GM12878 (cell line): ENCODE results near the gene MAD1L1. TPM values are rescaled to one million over a fixed set of nuclear protein-coding genes. Genes with fewer than 3 reads are reported as not detected.

Experiments
- ATAC-seq: fragments of 200-7000 bp; cut with Tn5 transposase; 3 replicates; pipeline ENCODE4 v1.9.1; 2020; ENCODE audit warnings: mild to moderate bottlenecking, moderate library complexity
- BruUV-seq: library from RNA; stranded (reverse); fragments of 400-500 nt; replicated peaks from 2 replicates; lab custom pipeline; 2021; lab: Mats Ljungman, UMichigan
- CTCF ChIA-PET: fragments of 300-600 bp; sonication (Branson Sonifier 250); formaldehyde crosslinking; extraction: SDS; loops from one replicate; lab custom pipeline; 2021; ENCODE audit warnings: inconsistent platforms; lab: Yijun Ruan, JAX
- POLR2A ChIA-PET: fragments of 350-600 bp; formaldehyde crosslinking; extraction: SDS; loops from one replicate; lab custom pipeline; 2021; ENCODE audit warnings: inconsistent platforms; lab: Charles Lee
- RAD21 ChIA-PET: fragments of 300-600 bp; sonication (Branson Sonifier 250); formaldehyde crosslinking; loops from one replicate; lab custom pipeline; 2023; ENCODE audit warnings: antibody characterized with exemption; ENCODE audit not compliant: unreplicated experiment; lab: Charles Lee
- SMC1A ChIA-PET: fragments of 300-600 bp; sonication (Branson Sonifier 250); formaldehyde crosslinking; loops from one replicate; lab custom pipeline; 2023; ENCODE audit not compliant: unreplicated experiment, uncharacterized antibody; lab: Charles Lee
- DNase-seq: peaks from one replicate; pipeline ENCODE4 v3.0.0-alpha.2; 2011; ENCODE audit warnings: low read depth, low spot score
- FAIRE-seq: peaks from 3 replicates; lab custom pipeline; 2011; peaks lifted over from hg19 to GRCh38; lab: Jason Lieb, UNC
- H2AFZ ChIP-seq: 2 replicates; pipeline ENCODE4 v1.6.0; 2011; ENCODE audit warnings: low read depth, low read length, control low read depth; ENCODE audit not compliant: control insufficient read depth
- H3K27ac ChIP-seq: 2 replicates; pipeline ENCODE4 v1.5.1; 2011; ENCODE audit warnings: control low read depth; ENCODE audit not compliant: control insufficient read depth, insufficient read depth
- H3K27me3 ChIP-seq, 2 experiments: replicated peaks in 1 of 2; 2 replicates each; pipeline versions ENCODE4 v1.6.0 to v1.6.1; 2011; ENCODE audit warnings: low read length in 1 of 2; ENCODE audit not compliant: control insufficient read depth in 2 of 2, insufficient read depth in 2 of 2
- H3K36me3 ChIP-seq, 2 experiments: 2 replicates each; pipeline ENCODE4 v1.5.1; 2011; ENCODE audit warnings: low read length in 1 of 2; ENCODE audit not compliant: control insufficient read depth in 2 of 2, insufficient read depth in 2 of 2
- H3K4me1 ChIP-seq: 2 replicates; pipeline ENCODE4 v1.6.1; 2011; ENCODE audit warnings: mild to moderate bottlenecking, low read length, moderate library complexity, mixed read lengths; ENCODE audit not compliant: control insufficient read depth, insufficient read depth
- H3K4me2 ChIP-seq: 2 replicates; pipeline ENCODE4 v1.6.0; 2011; ENCODE audit warnings: control low read depth; ENCODE audit not compliant: control insufficient read depth, insufficient read depth
- H3K4me3 ChIP-seq: fragments of 200-600 bp; sonication (generic); 2 replicates; pipeline ENCODE4 v1.5.1; 2016
- H3K79me2 ChIP-seq: 2 replicates; pipeline ENCODE4 v1.6.0; 2011; ENCODE audit warnings: low read length; ENCODE audit not compliant: control insufficient read depth, insufficient read depth
- H3K9ac ChIP-seq: 2 replicates; pipeline ENCODE4 v1.8.0; 2011; ENCODE audit warnings: low read length, control low read depth, mixed read lengths; ENCODE audit not compliant: control insufficient read depth, insufficient read depth
- H3K9me3 ChIP-seq: replicated peaks from 3 replicates; pipeline ENCODE4 v1.5.1; 2011; ENCODE audit warnings: mild to moderate bottlenecking, low read length; ENCODE audit not compliant: control insufficient read depth, insufficient read depth
- H4K20me1 ChIP-seq: 2 replicates; pipeline ENCODE4 v1.6.0; 2011; ENCODE audit not compliant: control insufficient read depth, insufficient read depth
- ASH2L ChIP-seq: fragments of 300-600, 200-600 bp; sonication (generic); IDR thresholded peaks from 2 replicates; pipeline ENCODE4 v1.6.1; 2017; ENCODE audit warnings: low read depth, mild to moderate bottlenecking, borderline replicate concordance
- BMI1 ChIP-seq: fragments of 450-650 bp; IDR thresholded peaks from 2 replicates; pipeline ENCODE4 v1.6.1; 2016; ENCODE audit warnings: mild to moderate bottlenecking, moderate library complexity, borderline replicate concordance
- CHD4 ChIP-seq: fragments of 200-600 bp; sonication (generic); IDR thresholded peaks from 2 replicates; pipeline ENCODE4 v1.6.1; 2016; ENCODE audit warnings: mild to moderate bottlenecking
- EED ChIP-seq: sonication (generic); IDR thresholded peaks from 2 replicates; pipeline ENCODE4 v1.6.1; 2016; ENCODE audit warnings: antibody characterized with exemption, low read depth
- HDGF ChIP-seq: fragments of 450-650 bp; IDR thresholded peaks from 2 replicates; pipeline ENCODE4 v1.6.1; 2016; ENCODE audit warnings: antibody characterized with exemption
- JUND ChIP-seq: IDR thresholded peaks from 2 replicates; pipeline ENCODE4 v1.6.1; 2012; ENCODE audit warnings: low read depth, mild to moderate bottlenecking, low read length, improper control_type of control experiment, moderate library complexity
- LARP7 ChIP-seq: fragments of 450-650 bp; IDR thresholded peaks from 2 replicates; pipeline ENCODE4 v1.6.1; 2017; ENCODE audit warnings: mild to moderate bottlenecking
- MYB ChIP-seq: fragments of 150-350 bp; IDR thresholded peaks from 2 replicates; pipeline ENCODE4 v1.6.1; 2014; ENCODE audit warnings: mild to moderate bottlenecking, low read depth, low read length, borderline replicate concordance
- MYC ChIP-seq: IDR thresholded peaks from 2 replicates; pipeline ENCODE4 v1.6.1; 2011; ENCODE audit warnings: mild to moderate bottlenecking, low read length, moderate library complexity, inconsistent platforms; ENCODE audit not compliant: insufficient read depth, insufficient replicate concordance, insufficient read length, severe bottlenecking
- RAD21 ChIP-seq: IDR thresholded peaks from 2 replicates; pipeline ENCODE4 v1.6.1; 2011; ENCODE audit warnings: mild to moderate bottlenecking, low read depth, low read length, moderate library complexity; ENCODE audit not compliant: insufficient read depth
- SMAD5 ChIP-seq: IDR thresholded peaks from 2 replicates; pipeline ENCODE4 v1.6.1; 2016; ENCODE audit warnings: antibody characterized with exemption, low read depth
- SMARCA5 ChIP-seq: fragments of 450-650 bp; IDR thresholded peaks from 2 replicates; pipeline ENCODE4 v1.6.1; 2017; ENCODE audit warnings: mild to moderate bottlenecking
- SRF ChIP-seq, 2 experiments: IDR thresholded peaks; 2 replicates each; pipeline ENCODE4 v1.6.1; 2011; ENCODE audit warnings: low read depth in 2 of 2, low read length in 2 of 2, mild to moderate bottlenecking in 1 of 2, moderate library complexity in 1 of 2
- SUPT20H ChIP-seq: IDR thresholded peaks from 2 replicates; pipeline ENCODE4 v1.6.1; 2011; ENCODE audit warnings: low read depth, mild to moderate bottlenecking, low read length, moderate library complexity, borderline replicate concordance; ENCODE audit not compliant: control insufficient read depth
- TARDBP ChIP-seq: IDR thresholded peaks from 2 replicates; pipeline ENCODE4 v1.6.1; 2016; ENCODE audit warnings: borderline replicate concordance
- YBX1 ChIP-seq: fragments of 450-650 bp; IDR thresholded peaks from 2 replicates; pipeline ENCODE4 v1.6.1; 2016; ENCODE audit warnings: antibody characterized with exemption
- ZNF274 ChIP-seq: IDR thresholded peaks from one replicate; pipeline ENCODE4 v1.8.0; 2011; ENCODE audit not compliant: insufficient read length, insufficient read depth
- ZZZ3 ChIP-seq: IDR thresholded peaks from 2 replicates; pipeline ENCODE4 v1.6.1; 2011; ENCODE audit warnings: low read depth; ENCODE audit not compliant: control insufficient read depth, insufficient read length
- WGBS: methylation state at CpG from one replicate; pipeline ENCODE4 v1.1.6; 2016; ENCODE audit warnings: low lambda C conversion rate; ENCODE audit not compliant: insufficient replicate concordance, insufficient coverage; ENCODE audit errors: missing lambda C conversion rate; 5-methylcytosine and 5-hydroxymethylcytosine counted together
- in situ Hi-C: fragments of 300-500 bp; cut with MboI; formaldehyde crosslinking; loops from 9 replicates; pipeline ENCODE4 v1.14.3; 2018; ENCODE audit warnings: mixed read lengths
- intact Hi-C: fragments of 100-400 bp; cut with micrococcal nuclease; formaldehyde crosslinking; loops from one replicate; pipeline ENCODE4 v1.14.2; 2022; ENCODE audit not compliant: unreplicated experiment
- polyA plus RNA-seq, 11 experiments: library from polyadenylated mRNA; depleted of rRNA in 4 of 11; unstranded in 6 of 11; stranded (reverse) in 5 of 11; fragments of >200 nt; fragmentation: Nextera tagmentation in 4 of 11; fragmentation: Illumina TruSeq in 1 of 11; extraction: Ambion mirVana in 4 of 11; extraction: Trizol in 1 of 11; gene quantifications; 1 replicate in 1 of 11; 2 replicates in 10 of 11; pipeline versions ENCODE4 v1.2.1 to v1.2.3, GENCODE V29; 2011 to 2016; ENCODE audit warnings: inconsistent platforms in 2 of 11, missing spikeins in 2 of 11, low read depth in 1 of 11
- total RNA-seq, 4 experiments: library from RNA; depleted of rRNA in 3 of 4; stranded (reverse); fragments of >200 nt in 3 of 4; fragmentation: Illumina TruSeq in 1 of 4; extraction: Trizol in 1 of 4; gene quantifications; 2 replicates each; pipeline versions ENCODE4 v1.2.1 to v1.2.3, GENCODE V29; 2013 to 2021
- TF ChIP-seq, protein P1 (sequence below): IDR thresholded peaks from 2 replicates; pipeline ENCODE4 v1.6.1; 2011; ENCODE audit warnings: low read depth, low read length, improper control_type of control experiment, borderline replicate concordance
- TF ChIP-seq, protein P2 (sequence below): fragments of 450-650 bp; IDR thresholded peaks from 2 replicates; pipeline ENCODE4 v1.6.1; 2016; ENCODE audit warnings: mild to moderate bottlenecking, moderate library complexity, borderline replicate concordance

The MAD1L1 gene
- total and polyA plus RNA-seq, 10 of the 15 experiments (the other 5 are each of a cell fraction or from before 2014, with no cell fraction given): 2.2 to 76.8 (median 38.3) TPM

DNA sequence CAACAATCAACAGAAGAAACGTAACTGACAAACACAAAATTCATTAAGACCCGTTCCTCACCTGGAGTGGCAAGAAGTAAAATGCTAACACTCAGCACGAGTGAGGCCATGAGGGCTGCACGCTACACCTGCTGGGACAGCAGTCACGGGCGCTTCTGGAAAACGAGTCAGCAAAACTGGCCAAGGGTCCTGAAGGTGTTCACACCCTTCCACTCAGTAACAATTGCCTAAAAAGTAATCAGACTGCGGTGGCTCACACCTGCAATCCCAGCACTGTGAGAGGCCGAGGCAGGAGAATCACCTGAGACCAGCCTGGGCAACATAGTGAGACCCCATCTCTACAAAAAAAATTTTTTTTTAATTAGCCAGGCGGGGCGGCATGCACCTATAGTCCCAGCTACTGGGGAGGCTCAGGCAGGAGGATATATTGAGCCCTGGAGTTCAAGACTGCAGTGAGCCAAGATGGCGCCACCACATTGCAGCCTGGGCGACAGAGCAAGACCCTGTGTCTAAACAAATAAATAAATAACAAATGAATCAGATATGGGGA, 199.1 kb downstream of the MAD1L1 start (continued):
- TF ChIP-seq ZNF274 (no peak), LARP7 (no peak), SMARCA5 (no peak), MYB (no peak)
- TF ChIP-seq, all 136 proteins: peak for 0

DNA sequence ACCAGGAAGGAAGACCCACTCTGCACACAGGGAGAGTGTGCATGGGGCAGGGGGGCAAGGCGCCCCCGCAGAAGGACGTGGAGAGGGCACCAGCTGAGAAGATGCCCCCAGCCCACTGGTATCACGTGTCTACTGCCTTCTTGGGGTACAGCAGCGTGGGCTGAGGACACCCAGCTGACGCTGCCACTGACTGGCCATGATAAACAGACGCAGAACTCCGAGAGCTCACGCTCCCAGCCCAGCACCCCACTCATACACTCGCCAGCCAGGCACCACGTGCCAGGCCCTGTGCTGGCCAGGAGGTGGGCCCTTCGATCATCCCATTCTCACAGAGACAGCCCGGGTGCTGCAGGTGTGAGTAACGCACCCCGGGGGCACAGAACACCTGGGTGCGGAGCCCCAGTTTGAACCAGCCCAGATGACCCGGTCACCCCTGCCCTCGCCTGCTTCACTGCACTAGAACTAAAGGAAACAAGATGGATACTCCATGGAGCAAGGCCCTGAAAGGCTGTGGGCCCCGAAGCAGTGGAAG, 199.8 kb downstream of the MAD1L1 start:
- POLR2A ChIA-PET: no interaction called here
- intact Hi-C loops (no loop called here), in situ Hi-C loops (no loop called here)
- CTCF ChIA-PET: no interaction called here
- no peak overlapping the region for H3K4me3 ChIP-seq
- no peak overlapping the region for H3K9ac ChIP-seq
- H2AFZ ChIP-seq: no peak overlapping the region
- H3K79me2 ChIP-seq: no peaks in the 10 kb centered on the region
- no peak for ATAC-seq
- no peak overlapping the region for H3K4me2 ChIP-seq
- no peak for FAIRE-seq
- peaks cover 3% of the 10 kb centered on the region for H3K4me1 ChIP-seq
- SMC1A ChIA-PET: no interaction called here
- H3K27ac ChIP-seq: no peak overlapping the region
- BruUV-seq: no TSS peak
- DNase-seq: no peak
- H4K20me1 ChIP-seq: peaks cover 3% of the 10 kb centered on the region; the same call in 1 of the 2 replicates
- peaks cover 4% of the 10 kb centered on the region; the same call in 1 of the 3 replicates for H3K9me3 ChIP-seq
- H3K27me3 ChIP-seq: no peaks in the 10 kb centered on the region
- no peaks in the 10 kb centered on the region; a peak in 1 of 4 replicates for H3K36me3 ChIP-seq
- RAD21 ChIA-PET: no interaction called here
- 93% methylated on average over 11 of the region's 19 CpGs for WGBS
- TF ChIP-seq SMAD5: no peak
- TF ChIP-seq, protein P1, sequence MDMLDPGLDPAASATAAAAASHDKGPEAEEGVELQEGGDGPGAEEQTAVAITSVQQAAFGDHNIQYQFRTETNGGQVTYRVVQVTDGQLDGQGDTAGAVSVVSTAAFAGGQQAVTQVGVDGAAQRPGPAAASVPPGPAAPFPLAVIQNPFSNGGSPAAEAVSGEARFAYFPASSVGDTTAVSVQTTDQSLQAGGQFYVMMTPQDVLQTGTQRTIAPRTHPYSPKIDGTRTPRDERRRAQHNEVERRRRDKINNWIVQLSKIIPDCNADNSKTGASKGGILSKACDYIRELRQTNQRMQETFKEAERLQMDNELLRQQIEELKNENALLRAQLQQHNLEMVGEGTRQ: no peak
- TF ChIP-seq CHD4: no peak
- no peak for TF ChIP-seq SRF (IDR thresholded peaks at IDR 0.05; ENCODE audit: low read depth in 2 of 2, low read length in 2 of 2)
- TF ChIP-seq YBX1: no peak
- TF ChIP-seq MYC: no peak
- no peak for TF ChIP-seq BMI1
- TF ChIP-seq SUPT20H: no peak
- TF ChIP-seq RAD21: no peak
- TF ChIP-seq, protein P2, sequence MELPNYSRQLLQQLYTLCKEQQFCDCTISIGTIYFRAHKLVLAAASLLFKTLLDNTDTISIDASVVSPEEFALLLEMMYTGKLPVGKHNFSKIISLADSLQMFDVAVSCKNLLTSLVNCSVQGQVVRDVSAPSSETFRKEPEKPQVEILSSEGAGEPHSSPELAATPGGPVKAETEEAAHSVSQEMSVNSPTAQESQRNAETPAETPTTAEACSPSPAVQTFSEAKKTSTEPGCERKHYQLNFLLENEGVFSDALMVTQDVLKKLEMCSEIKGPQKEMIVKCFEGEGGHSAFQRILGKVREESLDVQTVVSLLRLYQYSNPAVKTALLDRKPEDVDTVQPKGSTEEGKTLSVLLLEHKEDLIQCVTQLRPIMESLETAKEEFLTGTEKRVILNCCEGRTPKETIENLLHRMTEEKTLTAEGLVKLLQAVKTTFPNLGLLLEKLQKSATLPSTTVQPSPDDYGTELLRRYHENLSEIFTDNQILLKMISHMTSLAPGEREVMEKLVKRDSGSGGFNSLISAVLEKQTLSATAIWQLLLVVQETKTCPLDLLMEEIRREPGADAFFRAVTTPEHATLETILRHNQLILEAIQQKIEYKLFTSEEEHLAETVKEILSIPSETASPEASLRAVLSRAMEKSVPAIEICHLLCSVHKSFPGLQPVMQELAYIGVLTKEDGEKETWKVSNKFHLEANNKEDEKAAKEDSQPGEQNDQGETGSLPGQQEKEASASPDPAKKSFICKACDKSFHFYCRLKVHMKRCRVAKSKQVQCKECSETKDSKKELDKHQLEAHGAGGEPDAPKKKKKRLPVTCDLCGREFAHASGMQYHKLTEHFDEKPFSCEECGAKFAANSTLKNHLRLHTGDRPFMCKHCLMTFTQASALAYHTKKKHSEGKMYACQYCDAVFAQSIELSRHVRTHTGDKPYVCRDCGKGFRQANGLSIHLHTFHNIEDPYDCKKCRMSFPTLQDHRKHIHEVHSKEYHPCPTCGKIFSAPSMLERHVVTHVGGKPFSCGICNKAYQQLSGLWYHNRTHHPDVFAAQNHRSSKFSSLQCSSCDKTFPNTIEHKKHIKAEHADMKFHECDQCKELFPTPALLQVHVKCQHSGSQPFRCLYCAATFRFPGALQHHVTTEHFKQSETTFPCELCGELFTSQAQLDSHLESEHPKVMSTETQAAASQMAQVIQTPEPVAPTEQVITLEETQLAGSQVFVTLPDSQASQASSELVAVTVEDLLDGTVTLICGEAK: no peak
- no peak for TF ChIP-seq ZZZ3
- TF ChIP-seq EED: no peak
- no peak for TF ChIP-seq JUND
- TF ChIP-seq TARDBP: no peak
- no peak for TF ChIP-seq HDGF
- no peak for TF ChIP-seq ASH2L
